ENCODE data around the gene BGN. TPM values are rescaled to one million over a fixed set of nuclear protein-coding genes. Genes with fewer than 3 reads are reported as not detected.

The BGN gene
- total RNA-seq, 1 experiment from 2014 or later = 1.2 TPM

DNA sequence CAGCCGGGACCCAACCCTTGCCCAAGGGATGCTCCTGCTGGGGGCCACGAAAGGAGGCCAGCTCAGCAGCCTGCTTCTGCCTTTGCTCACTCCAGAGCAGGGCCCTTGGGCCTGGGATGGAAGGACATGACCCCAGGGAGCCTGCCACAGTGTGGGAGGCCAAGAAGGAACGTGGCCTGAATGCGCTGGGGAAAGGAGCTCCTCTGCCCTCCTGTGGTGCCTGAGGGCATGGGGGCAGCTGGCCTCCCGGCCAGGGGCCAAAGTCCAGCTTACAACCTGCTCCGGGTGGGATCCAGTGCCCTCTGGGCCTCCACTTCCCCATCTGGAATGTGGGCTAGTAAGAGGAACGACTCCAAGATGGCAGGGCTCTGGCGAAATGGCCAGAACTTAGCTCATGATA, 20.7 kb downstream of the BGN start:
- no peak overlapping the region for H2AK5ac ChIP-seq (ENCODE audit: insufficient read length, low read length)
- peaks cover 48% of the 10 kb centered on the region for H3K27me3 Mint-ChIP-seq (ENCODE audit: low read depth)
- no peaks in the 10 kb centered on the region for H3K79me2 ChIP-seq (ENCODE audit: insufficient read depth, low read length)
- H3K4me3 Mint-ChIP-seq = no peak overlapping the region
- no peak overlapping the region for H2BK120ac ChIP-seq (ENCODE audit: low read depth, low read length, poor library complexity, severe bottlenecking)
- H3K4ac ChIP-seq (ENCODE audit: low read depth, low read length) = no peak overlapping the region
- no CpG with 5 or more reads among the region's 8 CpGs for WGBS (ENCODE audit: extremely low coverage, insufficient read length, low lambda C conversion rate)
- no peak overlapping the region for H3K9ac ChIP-seq (ENCODE audit: extremely low read depth, insufficient read length, low read length)
- peaks cover 29% of the 10 kb centered on the region for H3K9me3 ChIP-seq (ENCODE audit: control insufficient read depth, low read depth, low read length)
- no peak overlapping the region for H3K18ac ChIP-seq (ENCODE audit: insufficient read length, low read depth, low read length)
- no peaks in the 10 kb centered on the region for H3K4me1 ChIP-seq (ENCODE audit: insufficient read depth, low read length)
- H2BK15ac ChIP-seq (ENCODE audit: low read depth, low read length) = no peak overlapping the region
- no peak overlapping the region for H3T11ph ChIP-seq (ENCODE audit: low read length)
- H2AFZ ChIP-seq (ENCODE audit: low read length) = no peak overlapping the region
- H2BK5ac ChIP-seq (ENCODE audit: insufficient read length, low read length) = no peak overlapping the region
- no peak overlapping the region for H3K14ac ChIP-seq (ENCODE audit: insufficient read depth, low read length)
- H3K36me3 Mint-ChIP-seq (ENCODE audit: insufficient read depth in 1 of 3, low read depth in 3 of 3) = peaks cover 4 to 8% (median 4%) of the 10 kb centered on the region in 3 experiments; a peak in 5 of 7 replicates
- TF ChIP-seq, protein P1, sequence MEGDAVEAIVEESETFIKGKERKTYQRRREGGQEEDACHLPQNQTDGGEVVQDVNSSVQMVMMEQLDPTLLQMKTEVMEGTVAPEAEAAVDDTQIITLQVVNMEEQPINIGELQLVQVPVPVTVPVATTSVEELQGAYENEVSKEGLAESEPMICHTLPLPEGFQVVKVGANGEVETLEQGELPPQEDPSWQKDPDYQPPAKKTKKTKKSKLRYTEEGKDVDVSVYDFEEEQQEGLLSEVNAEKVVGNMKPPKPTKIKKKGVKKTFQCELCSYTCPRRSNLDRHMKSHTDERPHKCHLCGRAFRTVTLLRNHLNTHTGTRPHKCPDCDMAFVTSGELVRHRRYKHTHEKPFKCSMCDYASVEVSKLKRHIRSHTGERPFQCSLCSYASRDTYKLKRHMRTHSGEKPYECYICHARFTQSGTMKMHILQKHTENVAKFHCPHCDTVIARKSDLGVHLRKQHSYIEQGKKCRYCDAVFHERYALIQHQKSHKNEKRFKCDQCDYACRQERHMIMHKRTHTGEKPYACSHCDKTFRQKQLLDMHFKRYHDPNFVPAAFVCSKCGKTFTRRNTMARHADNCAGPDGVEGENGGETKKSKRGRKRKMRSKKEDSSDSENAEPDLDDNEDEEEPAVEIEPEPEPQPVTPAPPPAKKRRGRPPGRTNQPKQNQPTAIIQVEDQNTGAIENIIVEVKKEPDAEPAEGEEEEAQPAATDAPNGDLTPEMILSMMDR (conservative IDR thresholded peaks at IDR 0.05) = no peak
- 0 out of 4 replicates have a peak, but pooled peaks cover 2 to 4% of the 10 kb centered on the region in 2 experiments for H3K4me1 Mint-ChIP-seq
- H3K56ac ChIP-seq (ENCODE audit: insufficient read length, low read depth, low read length) = no peak overlapping the region
- H3K79me1 ChIP-seq (ENCODE audit: insufficient read depth, low read depth, low read length, poor library complexity, severe bottlenecking) = no peaks in the 10 kb centered on the region
- no peak overlapping the region for H2BK20ac ChIP-seq (ENCODE audit: low read depth, low read length, poor library complexity, severe bottlenecking)
- no peak for DNase-seq
- no peak overlapping the region for H4K8ac ChIP-seq (replicated peaks; ENCODE audit: insufficient read length, low read depth, low read length)
- H4K20me1 ChIP-seq (ENCODE audit: control insufficient read depth, insufficient read depth, insufficient read length) = peaks cover 2% of the 10 kb centered on the region
- no peak overlapping the region for H3K4me2 ChIP-seq (ENCODE audit: insufficient read depth, insufficient read length, low read length)
- no peak overlapping the region for H3K27ac ChIP-seq (ENCODE audit: insufficient read length, low read depth, low read length)
- no peak overlapping the region for H3K27ac Mint-ChIP-seq
- H2BK12ac ChIP-seq (ENCODE audit: insufficient read length, low read depth, low read length) = no peak overlapping the region
- H4K5ac ChIP-seq (ENCODE audit: insufficient read length, low read depth, low read length) = no peak overlapping the region
- no peak overlapping the region for H4K91ac ChIP-seq (ENCODE audit: insufficient read length, low read depth, low read length)
- no peak overlapping the region for H3K23ac ChIP-seq (ENCODE audit: insufficient read length, low read depth, low read length)
- peaks cover 4% of the 10 kb centered on the region for H3K23me2 ChIP-seq (ENCODE audit: insufficient read length, low read depth, low read length, poor library complexity, severe bottlenecking)
- peaks cover 13% of the 10 kb centered on the region; the same call in 1 of the 2 replicates for H3K27me3 ChIP-seq (ENCODE audit: insufficient read depth, low read length)
- peaks cover 42 to 46% of the 10 kb centered on the region in 2 experiments for H3K9me3 Mint-ChIP-seq
